SK-N-SH (cell line): Measurements from ENCODE around the gene FARSB. TPM values are rescaled to one million over a fixed set of nuclear protein-coding genes. Genes with fewer than 3 reads are reported as not detected.

Experiments
- CTCF ChIA-PET: fragments of 300-600, 350-600 bp; formaldehyde crosslinking; extraction: SDS; loops from one replicate; lab custom pipeline; 2021; lab: Yijun Ruan, JAX
- POLR2A ChIA-PET: fragments of 350-600 bp; sonication (Branson Sonifier 250); formaldehyde crosslinking; extraction: SDS; loops from one replicate; lab custom pipeline; 2020; ENCODE audit warnings: antibody characterized with exemption, inconsistent platforms; lab: Yijun Ruan, JAX
- DNase-seq: peaks from one replicate; pipeline ENCODE4 v3.0.0; 2012
- H2AFZ ChIP-seq: fragments of 200-600 bp; sonication (generic); 2 replicates; pipeline ENCODE4 v1.8.1; 2016; ENCODE audit warnings: antibody characterized with exemption, mild to moderate bottlenecking, low read depth
- H3F3A ChIP-seq: fragments of 200-600 bp; sonication (generic); replicated peaks from 2 replicates; pipeline ENCODE3; 2016; ENCODE audit warnings: antibody characterized with exemption, mild to moderate bottlenecking; ENCODE audit not compliant: insufficient read depth
- H3K27ac ChIP-seq, 2 experiments: fragments of 200-500 bp in 1 of 2; fragments of 200-600 bp in 1 of 2; sonication (Bioruptor generic) in 1 of 2; sonication (generic), shearing (Covaris generic) in 1 of 2; 2 replicates each; pipeline versions ENCODE4 v1.5.1 to v1.6.1; 2014 to 2016; ENCODE audit warnings: low read depth in 2 of 2, inconsistent platforms in 1 of 2, low read length in 1 of 2, mild to moderate bottlenecking in 1 of 2, mixed read lengths in 1 of 2
- H3K27me3 ChIP-seq: fragments of 200-600 bp; sonication (generic), shearing (Covaris generic); 2 replicates; pipeline ENCODE4 v1.6.1; 2016; ENCODE audit warnings: mixed run types; ENCODE audit not compliant: insufficient read depth
- H3K36me3 ChIP-seq, 2 experiments: fragments of 200-500 bp in 1 of 2; fragments of 200-600 bp in 1 of 2; sonication (Bioruptor generic) in 1 of 2; sonication (generic) in 1 of 2; replicated peaks in 1 of 2; 2 replicates each; pipeline versions ENCODE3 to v1.5.1; 2014 to 2016; ENCODE audit warnings: low read length in 1 of 2, mild to moderate bottlenecking in 1 of 2; ENCODE audit not compliant: insufficient read depth in 2 of 2, control insufficient read depth in 1 of 2
- H3K4me1 ChIP-seq, 2 experiments: fragments of 200-500 bp in 1 of 2; fragments of 200-600 bp in 1 of 2; sonication (Bioruptor generic) in 1 of 2; sonication (generic), shearing (Covaris generic) in 1 of 2; 2 replicates each; pipeline versions ENCODE4 v1.5.1 to v1.6.1; 2014 to 2016; ENCODE audit warnings: low read depth in 1 of 2, low read length in 1 of 2, mixed run types in 1 of 2; ENCODE audit not compliant: insufficient read depth in 2 of 2, control insufficient read depth in 1 of 2
- H3K4me2 ChIP-seq: fragments of 200-600 bp; sonication (generic), shearing (Covaris generic); 2 replicates; pipeline ENCODE4 v1.6.1; 2017; ENCODE audit warnings: mixed run types
- H3K4me3 ChIP-seq, 2 experiments: fragments of 200-500 bp in 1 of 2; fragments of 200-600 bp in 1 of 2; sonication (Bioruptor generic) in 1 of 2; sonication (generic), shearing (Covaris generic) in 1 of 2; 2 replicates each; pipeline versions ENCODE4 v1.5.1 to v1.8.1; 2014 to 2016; ENCODE audit warnings: low read depth in 2 of 2, inconsistent platforms in 1 of 2, low read length in 1 of 2, mild to moderate bottlenecking in 1 of 2, mixed read lengths in 1 of 2, moderate library complexity in 1 of 2
- H3K79me2 ChIP-seq: fragments of 200-600 bp; sonication (generic); 2 replicates; pipeline ENCODE4 v1.8.1; 2017; ENCODE audit warnings: mild to moderate bottlenecking; ENCODE audit not compliant: insufficient read depth
- H3K9ac ChIP-seq: fragments of 200-600 bp; sonication (generic); 2 replicates; pipeline ENCODE4 v1.6.1; 2017; ENCODE audit warnings: mixed run types
- H3K9me2 ChIP-seq: fragments of 200-600 bp; sonication (generic); 2 replicates; pipeline ENCODE4 v1.6.1; 2017; ENCODE audit warnings: mixed run types
- H3K9me3 ChIP-seq: fragments of 200-600 bp; sonication (generic); 2 replicates; pipeline ENCODE4 v1.6.1; 2017; ENCODE audit warnings: mixed run types, mild to moderate bottlenecking, moderate library complexity
- H4K20me1 ChIP-seq: fragments of 200-600 bp; sonication (generic); 2 replicates; pipeline ENCODE4 v1.6.1; 2017; ENCODE audit warnings: mild to moderate bottlenecking, mixed run types; ENCODE audit not compliant: insufficient read depth
- CHD2 ChIP-seq: fragments of 150-350 bp; IDR thresholded peaks from 2 replicates; pipeline ENCODE4 v1.6.1; 2018; ENCODE audit warnings: low read length; ENCODE audit not compliant: partially characterized antibody
- ELF1 ChIP-seq: IDR thresholded peaks from 2 replicates; pipeline ENCODE4 v1.4.0; 2012
- FOSL2 ChIP-seq: IDR thresholded peaks from 2 replicates; pipeline ENCODE4 v1.4.0; 2012; ENCODE audit warnings: low read depth, mild to moderate bottlenecking, moderate library complexity, borderline replicate concordance
- FOXJ3 ChIP-seq: sonication (generic); formaldehyde crosslinking; IDR thresholded peaks from 2 replicates; pipeline ENCODE4 v1.5.1; 2020; ENCODE audit warnings: mild to moderate bottlenecking, missing genetic modification reagents
- IRF3 ChIP-seq: fragments of 150-350 bp; IDR thresholded peaks from 2 replicates; pipeline ENCODE4 v1.6.1; 2016; ENCODE audit warnings: mild to moderate bottlenecking, low read depth, low read length
- MEF2A ChIP-seq: IDR thresholded peaks from 2 replicates; pipeline ENCODE4 v1.4.0; 2012; ENCODE audit warnings: low read depth, borderline replicate concordance
- NFIC ChIP-seq: IDR thresholded peaks from 2 replicates; pipeline ENCODE4 v1.4.0; 2012; ENCODE audit warnings: borderline replicate concordance
- NRF1 ChIP-seq: IDR thresholded peaks from 2 replicates; pipeline ENCODE4 v1.6.1; 2012; ENCODE audit warnings: low read depth, mild to moderate bottlenecking, low read length
- RAD21 ChIP-seq: IDR thresholded peaks from 2 replicates; pipeline ENCODE4 v1.6.1; 2012; ENCODE audit warnings: mild to moderate bottlenecking, low read length
- RFX5 ChIP-seq: IDR thresholded peaks from 2 replicates; pipeline ENCODE4 v1.6.1; 2012; ENCODE audit warnings: mild to moderate bottlenecking, improper control_type of control experiment, low read length
- RXRA ChIP-seq: IDR thresholded peaks from 2 replicates; pipeline ENCODE4 v1.4.0; 2012; ENCODE audit warnings: low read depth, mild to moderate bottlenecking, borderline replicate concordance
- TCF12 ChIP-seq: IDR thresholded peaks from 2 replicates; pipeline ENCODE4 v1.4.0; 2012
- TEAD4 ChIP-seq: IDR thresholded peaks from 2 replicates; pipeline ENCODE4 v1.4.0; 2012; ENCODE audit warnings: mild to moderate bottlenecking, borderline replicate concordance; ENCODE audit not compliant: insufficient read depth
- YY1 ChIP-seq: IDR thresholded peaks from 2 replicates; pipeline ENCODE4 v1.4.0; 2012; ENCODE audit warnings: low read depth, mild to moderate bottlenecking
- WGBS: methylation state at CpG from one replicate; pipeline ENCODE4 v1.1.6; 2017; ENCODE audit warnings: low lambda C conversion rate; 5-methylcytosine and 5-hydroxymethylcytosine counted together
- polyA plus RNA-seq, 3 experiments: library from polyadenylated mRNA; depleted of rRNA; stranded (reverse); fragments of >200 nt; gene quantifications; 2 replicates each; pipeline ENCODE4 v1.2.3, GENCODE V29; 2012
- TF ChIP-seq, protein P1 (sequence below): fragments of 200-600 bp; sonication (generic); IDR thresholded peaks from 2 replicates; pipeline ENCODE4 v1.6.1; 2017; ENCODE audit warnings: antibody characterized with exemption, mild to moderate bottlenecking, moderate library complexity
- TF ChIP-seq, protein P2 (sequence below): fragments of 150-350 bp; IDR thresholded peaks from 2 replicates; pipeline ENCODE4 v1.6.1; 2017; ENCODE audit warnings: antibody characterized with exemption, low read length, low read depth, borderline replicate concordance
- TF ChIP-seq, protein P3 (sequence below): IDR thresholded peaks from 2 replicates; pipeline ENCODE4 v1.4.0; 2012; ENCODE audit warnings: low read depth, borderline replicate concordance

Gene FARSB
- polyA plus RNA-seq, 1 of the 3 experiments (the other 2 are of a cell fraction): 15.4 TPM

DNA sequence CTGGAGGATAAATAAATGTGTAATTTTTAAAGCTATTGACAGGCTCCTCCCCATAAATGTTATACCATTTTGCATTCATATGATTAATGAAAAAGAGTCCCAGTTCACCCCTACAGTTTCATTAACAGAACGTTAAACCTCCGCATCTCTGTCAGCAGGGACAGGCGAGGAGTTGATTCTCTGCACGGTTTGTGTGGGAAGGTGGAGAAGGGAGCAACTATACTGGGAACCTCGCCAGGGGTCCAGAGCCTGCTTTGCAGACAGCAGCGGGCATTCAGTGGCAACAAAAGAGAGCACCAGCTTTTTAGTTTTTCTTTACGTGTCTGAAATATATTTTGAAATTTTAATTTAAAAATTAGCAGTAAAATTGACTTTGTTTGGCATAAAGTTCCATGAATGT lies 101.4 kb downstream of the FARSB start:
- Histone ChIP-seq H3K9me2 (no peaks in the 10 kb centered on the region), H3K4me1 (no peaks in the 10 kb centered on the region; a peak in 1 of 4 replicates), H3K27ac (no peak overlapping the region), H3K4me3 (no peak overlapping the region), H3K4me2 (no peak overlapping the region), H3K79me2 (no peaks in the 10 kb centered on the region), H4K20me1 (no peaks in the 10 kb centered on the region), H3K9me3 (no peaks in the 10 kb centered on the region), H3K36me3 (no peaks in the 10 kb centered on the region), H3K9ac (no peak overlapping the region), H3K27me3 (no peaks in the 10 kb centered on the region; the same call in 1 of the 2 replicates), H2AFZ (no peak overlapping the region), H3F3A (no peaks in the 10 kb centered on the region)
- 23% methylated on average over 7 of the region's 7 CpGs for WGBS
- CTCF ChIA-PET: interaction anchor here (0.8 to 1.5 kb wide), 6 partner anchors 10 to 349 kb away, joined by 3 to 6 read pairs (median 3); no protein-coding TSS in a partner anchor
- TF ChIP-seq, protein P1, sequence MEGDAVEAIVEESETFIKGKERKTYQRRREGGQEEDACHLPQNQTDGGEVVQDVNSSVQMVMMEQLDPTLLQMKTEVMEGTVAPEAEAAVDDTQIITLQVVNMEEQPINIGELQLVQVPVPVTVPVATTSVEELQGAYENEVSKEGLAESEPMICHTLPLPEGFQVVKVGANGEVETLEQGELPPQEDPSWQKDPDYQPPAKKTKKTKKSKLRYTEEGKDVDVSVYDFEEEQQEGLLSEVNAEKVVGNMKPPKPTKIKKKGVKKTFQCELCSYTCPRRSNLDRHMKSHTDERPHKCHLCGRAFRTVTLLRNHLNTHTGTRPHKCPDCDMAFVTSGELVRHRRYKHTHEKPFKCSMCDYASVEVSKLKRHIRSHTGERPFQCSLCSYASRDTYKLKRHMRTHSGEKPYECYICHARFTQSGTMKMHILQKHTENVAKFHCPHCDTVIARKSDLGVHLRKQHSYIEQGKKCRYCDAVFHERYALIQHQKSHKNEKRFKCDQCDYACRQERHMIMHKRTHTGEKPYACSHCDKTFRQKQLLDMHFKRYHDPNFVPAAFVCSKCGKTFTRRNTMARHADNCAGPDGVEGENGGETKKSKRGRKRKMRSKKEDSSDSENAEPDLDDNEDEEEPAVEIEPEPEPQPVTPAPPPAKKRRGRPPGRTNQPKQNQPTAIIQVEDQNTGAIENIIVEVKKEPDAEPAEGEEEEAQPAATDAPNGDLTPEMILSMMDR: no peak
- TF ChIP-seq FOSL2 (no peak), ELF1 (no peak), YY1 (no peak), CHD2 (no peak), NFIC (no peak), RFX5 (no peak), TEAD4 (no peak), FOXJ3 (no peak), MEF2A (no peak), TCF12 (no peak), RAD21 (no peak)
- TF ChIP-seq, protein P2, sequence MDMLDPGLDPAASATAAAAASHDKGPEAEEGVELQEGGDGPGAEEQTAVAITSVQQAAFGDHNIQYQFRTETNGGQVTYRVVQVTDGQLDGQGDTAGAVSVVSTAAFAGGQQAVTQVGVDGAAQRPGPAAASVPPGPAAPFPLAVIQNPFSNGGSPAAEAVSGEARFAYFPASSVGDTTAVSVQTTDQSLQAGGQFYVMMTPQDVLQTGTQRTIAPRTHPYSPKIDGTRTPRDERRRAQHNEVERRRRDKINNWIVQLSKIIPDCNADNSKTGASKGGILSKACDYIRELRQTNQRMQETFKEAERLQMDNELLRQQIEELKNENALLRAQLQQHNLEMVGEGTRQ: no peak
- TF ChIP-seq, protein P3, sequence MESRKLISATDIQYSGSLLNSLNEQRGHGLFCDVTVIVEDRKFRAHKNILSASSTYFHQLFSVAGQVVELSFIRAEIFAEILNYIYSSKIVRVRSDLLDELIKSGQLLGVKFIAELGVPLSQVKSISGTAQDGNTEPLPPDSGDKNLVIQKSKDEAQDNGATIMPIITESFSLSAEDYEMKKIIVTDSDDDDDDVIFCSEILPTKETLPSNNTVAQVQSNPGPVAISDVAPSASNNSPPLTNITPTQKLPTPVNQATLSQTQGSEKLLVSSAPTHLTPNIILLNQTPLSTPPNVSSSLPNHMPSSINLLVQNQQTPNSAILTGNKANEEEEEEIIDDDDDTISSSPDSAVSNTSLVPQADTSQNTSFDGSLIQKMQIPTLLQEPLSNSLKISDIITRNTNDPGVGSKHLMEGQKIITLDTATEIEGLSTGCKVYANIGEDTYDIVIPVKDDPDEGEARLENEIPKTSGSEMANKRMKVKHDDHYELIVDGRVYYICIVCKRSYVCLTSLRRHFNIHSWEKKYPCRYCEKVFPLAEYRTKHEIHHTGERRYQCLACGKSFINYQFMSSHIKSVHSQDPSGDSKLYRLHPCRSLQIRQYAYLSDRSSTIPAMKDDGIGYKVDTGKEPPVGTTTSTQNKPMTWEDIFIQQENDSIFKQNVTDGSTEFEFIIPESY: no peak
- peak; percentile 21 for DNase-seq
- POLR2A ChIA-PET: no interaction called here

GRCh38 chr2:222548992-222549391 lies 106.9 kb downstream of the FARSB start:
- Histone ChIP-seq H3K9me3 (no peaks in the 10 kb centered on the region), H3F3A (no peaks in the 10 kb centered on the region), H4K20me1 (no peaks in the 10 kb centered on the region), H3K79me2 (no peaks in the 10 kb centered on the region), H3K27me3 (no peaks in the 10 kb centered on the region; the same call in 1 of the 2 replicates), H3K9me2 (no peaks in the 10 kb centered on the region), H3K9ac (no peak overlapping the region), H3K27ac (no peak overlapping the region), H2AFZ (no peak overlapping the region), H3K4me3 (no peak overlapping the region), H3K4me1 (no peaks in the 10 kb centered on the region), H3K4me2 (no peak overlapping the region), H3K36me3 (no peaks in the 10 kb centered on the region)
- no peak for TF ChIP-seq IRF3
- TF ChIP-seq FOXJ3: no peak
- TF ChIP-seq RXRA: no peak
- TF ChIP-seq TCF12: no peak
- TF ChIP-seq NRF1: no peak
- CTCF ChIA-PET: interaction anchor here (1.3 kb wide), 1 partner anchor 13 kb away, joined by 3 read pairs; no protein-coding TSS in a partner anchor
- POLR2A ChIA-PET: no interaction called here
- 65% methylated on average over 3 of the region's 3 CpGs for WGBS
- DNase-seq: no peak
